HCT116 (cell line): Measurements from ENCODE around the gene SIPA1L3. TPM values are rescaled to one million over a fixed set of nuclear protein-coding genes. Genes with fewer than 3 reads are reported as not detected.

ENCODE experiments used
- ATAC-seq: fragments of 200-7000 bp; cut with Tn5 transposase; 2 replicates; pipeline ENCODE4 v1.9.1; 2020; ENCODE audit warnings: mild to moderate bottlenecking, moderate library complexity
- BruUV-seq: library from RNA; stranded (reverse); fragments of 400-500 nt; replicated peaks from 2 replicates; lab custom pipeline; 2021; lab: Mats Ljungman, UMichigan
- CTCF ChIA-PET: fragments of 300-600 bp; sonication (Branson Sonifier 250); formaldehyde crosslinking; loops from one replicate; lab custom pipeline; 2021; ENCODE audit warnings: antibody characterized with exemption; lab: Charles Lee
- POLR2A ChIA-PET: fragments of 300-600, 350-600 bp; sonication (Branson Sonifier 250); formaldehyde crosslinking; loops from one replicate; lab custom pipeline; 2021; ENCODE audit warnings: antibody characterized with exemption; lab: Charles Lee
- RAD21 ChIA-PET, 2 experiments: fragments of 300-600 bp; sonication (Branson Sonifier 250); formaldehyde crosslinking; loops; one replicate each; lab custom pipeline; 2023; ENCODE audit warnings: low total read pairs in 2 of 2; ENCODE audit not compliant: uncharacterized antibody in 2 of 2, unreplicated experiment in 2 of 2, low non-redundant PET in 1 of 2; lab: Charles Lee
- DNase-seq: peaks from one replicate; pipeline ENCODE4 v3.0.0-alpha.2; 2010; ENCODE audit warnings: low read depth, low spot score
- H2AFZ ChIP-seq: fragments of 200-600 bp; shearing (Covaris generic), sonication (generic); 2 replicates; pipeline ENCODE4 v1.6.1; 2017; ENCODE audit warnings: low read depth, mixed run types, mixed read lengths, antibody characterized with exemption, low read length; ENCODE audit not compliant: poor library complexity, severe bottlenecking
- H3K27ac ChIP-seq: 2 replicates; pipeline ENCODE4 v1.5.1; 2012; ENCODE audit warnings: low read depth, low read length
- H3K27me3 ChIP-seq: fragments of 200-600 bp; sonication (generic); 2 replicates; pipeline ENCODE4 v1.6.1; 2016; ENCODE audit warnings: mixed run types, low read length, mixed read lengths; ENCODE audit not compliant: insufficient read depth
- H3K36me3 ChIP-seq, 2 experiments: fragments of 200-500 bp in 1 of 2; fragments of 200-600 bp in 1 of 2; sonication (Bioruptor generic) in 1 of 2; sonication (generic) in 1 of 2; 2 replicates each; pipeline versions ENCODE4 v1.5.1 to v1.6.1; 2014 to 2016; ENCODE audit warnings: low read length in 2 of 2, inconsistent platforms in 1 of 2, mixed read lengths in 1 of 2, mixed run types in 1 of 2; ENCODE audit not compliant: insufficient read depth in 2 of 2, control insufficient read depth in 1 of 2
- H3K4me1 ChIP-seq, 2 experiments: fragments of 200-600 bp in 1 of 2; sonication (generic) in 1 of 2; 2 replicates each; pipeline versions ENCODE4 v1.5.1 to v1.6.1; 2012 to 2017; ENCODE audit warnings: low read length in 2 of 2, inconsistent platforms in 1 of 2, mild to moderate bottlenecking in 1 of 2, mixed read lengths in 1 of 2, mixed run types in 1 of 2, moderate library complexity in 1 of 2; ENCODE audit not compliant: insufficient read depth in 2 of 2, control insufficient read depth in 1 of 2
- H3K4me2 ChIP-seq: fragments of 200-600 bp; sonication (generic); 2 replicates; pipeline ENCODE4 v1.6.1; 2017; ENCODE audit warnings: mixed run types, low read length, mixed read lengths
- H3K4me3 ChIP-seq, 2 experiments: fragments of 200-600 bp in 1 of 2; sonication (generic) in 1 of 2; replicated peaks in 1 of 2; 2 replicates each; pipeline ENCODE4 v1.5.1; 2011 to 2016; ENCODE audit warnings: low read length in 2 of 2, control low read depth in 1 of 2, low read depth in 1 of 2, mild to moderate bottlenecking in 1 of 2, mixed read lengths in 1 of 2, mixed run types in 1 of 2
- H3K79me2 ChIP-seq: fragments of 200-600 bp; sonication (generic); 2 replicates; pipeline ENCODE4 v1.6.1; 2017; ENCODE audit warnings: mild to moderate bottlenecking, mixed run types, low read length, moderate library complexity, mixed read lengths; ENCODE audit not compliant: insufficient read depth
- H3K9ac ChIP-seq: fragments of 200-600 bp; sonication (generic); 2 replicates; pipeline ENCODE4 v1.6.1; 2016; ENCODE audit warnings: low read length, mixed read lengths
- H3K9me2 ChIP-seq: fragments of 200-600 bp; sonication (generic), shearing (Covaris generic); 2 replicates; pipeline ENCODE4 v1.6.1; 2017; ENCODE audit warnings: mixed run types, mild to moderate bottlenecking, moderate library complexity; ENCODE audit not compliant: insufficient read depth
- H3K9me3 ChIP-seq, 2 experiments: fragments of 200-500 bp in 1 of 2; fragments of 200-600 bp in 1 of 2; sonication (Bioruptor generic) in 1 of 2; sonication (generic) in 1 of 2; 2 replicates each; pipeline ENCODE4 v1.6.1; 2014 to 2017; ENCODE audit warnings: low read length in 2 of 2, mixed read lengths in 2 of 2, inconsistent platforms in 1 of 2, low read depth in 1 of 2, mild to moderate bottlenecking in 1 of 2, mixed run types in 1 of 2, moderate library complexity in 1 of 2; ENCODE audit not compliant: control insufficient read depth in 1 of 2, insufficient read depth in 1 of 2
- H4K20me1 ChIP-seq: fragments of 200-600 bp; sonication (generic), shearing (Covaris generic); 2 replicates; pipeline ENCODE4 v1.6.1; 2017; ENCODE audit warnings: mixed run types, mild to moderate bottlenecking, moderate library complexity; ENCODE audit not compliant: insufficient read depth
- ELF1 ChIP-seq: IDR thresholded peaks from 2 replicates; pipeline ENCODE4 v1.6.1; 2012; ENCODE audit warnings: low read depth, borderline replicate concordance
- POLR2A ChIP-seq: IDR thresholded peaks from 2 replicates; pipeline ENCODE4 v1.7.0; 2011; ENCODE audit warnings: borderline replicate concordance; ENCODE audit not compliant: insufficient read depth, insufficient read length; ENCODE audit errors: extremely low read depth
- POLR2AphosphoS5 ChIP-seq: IDR thresholded peaks from 2 replicates; pipeline ENCODE4 v1.6.1; 2011; ENCODE audit warnings: mild to moderate bottlenecking, low read depth, low read length, moderate library complexity
- RAD21 ChIP-seq: IDR thresholded peaks from 2 replicates; pipeline ENCODE4 v1.6.1; 2012; ENCODE audit warnings: low read depth, mild to moderate bottlenecking
- SP1 ChIP-seq: IDR thresholded peaks from 2 replicates; pipeline ENCODE4 v1.6.1; 2012; ENCODE audit warnings: low read depth
- TCF7L2 ChIP-seq: IDR thresholded peaks from 2 replicates; pipeline ENCODE4 v1.7.0; 2011; ENCODE audit warnings: borderline replicate concordance, inconsistent platforms; ENCODE audit not compliant: insufficient read depth, insufficient read length; ENCODE audit errors: extremely low read depth
- ZFX ChIP-seq: fragments of 450-650 bp; IDR thresholded peaks from 2 replicates; pipeline ENCODE4 v1.6.1; 2017
- ZNF274 ChIP-seq: fragments of 200-500 bp; sonication (Bioruptor generic); IDR thresholded peaks from 2 replicates; pipeline ENCODE4 v1.6.1; 2014; ENCODE audit warnings: mild to moderate bottlenecking, low read depth, low read length, inconsistent platforms
- intact Hi-C: fragments of 100-400 bp; cut with micrococcal nuclease; formaldehyde crosslinking; loops from 2 replicates; pipeline ENCODE4 v1.10.0; 2022
- total RNA-seq: library from RNA; stranded (reverse); gene quantifications from one replicate; pipeline ENCODE4 v1.2.1, GENCODE V29; 2021; ENCODE audit not compliant: unreplicated experiment
- TF ChIP-seq, protein P1 (sequence below): IDR thresholded peaks from 2 replicates; pipeline ENCODE4 v1.6.1; 2011; ENCODE audit warnings: mild to moderate bottlenecking, low read length, moderate library complexity; ENCODE audit not compliant: insufficient replicate concordance; ENCODE audit errors: extremely low read depth
- TF ChIP-seq, protein P2 (sequence below): IDR thresholded peaks from 2 replicates; pipeline ENCODE4 v1.6.1; 2012; ENCODE audit warnings: low read depth

The SIPA1L3 gene
- total RNA-seq, 1 experiment from 2014 or later: 41.8 TPM

DNA sequence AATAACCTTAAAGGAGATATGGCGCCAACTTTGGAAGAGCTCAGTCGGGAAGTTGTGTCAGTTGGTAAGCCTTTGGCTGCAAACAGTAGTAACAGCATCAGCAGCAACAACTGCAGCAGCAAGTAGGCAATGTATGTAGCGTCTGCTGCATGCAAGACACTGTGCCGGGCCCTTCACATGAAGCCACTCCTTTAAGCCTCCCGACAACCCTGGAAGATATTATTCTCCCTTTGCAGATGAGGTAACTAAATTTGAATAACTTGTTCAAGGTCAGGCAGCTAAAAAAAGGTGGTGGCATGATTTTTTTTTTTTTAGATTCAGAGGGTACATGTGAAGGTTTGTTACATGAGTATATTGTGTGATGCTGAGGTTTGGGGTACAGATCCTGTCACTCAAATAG, 19.7 kb downstream of the SIPA1L3 start:
- POLR2A ChIA-PET: no interaction called here
- CTCF ChIA-PET: no interaction called here

DNA sequence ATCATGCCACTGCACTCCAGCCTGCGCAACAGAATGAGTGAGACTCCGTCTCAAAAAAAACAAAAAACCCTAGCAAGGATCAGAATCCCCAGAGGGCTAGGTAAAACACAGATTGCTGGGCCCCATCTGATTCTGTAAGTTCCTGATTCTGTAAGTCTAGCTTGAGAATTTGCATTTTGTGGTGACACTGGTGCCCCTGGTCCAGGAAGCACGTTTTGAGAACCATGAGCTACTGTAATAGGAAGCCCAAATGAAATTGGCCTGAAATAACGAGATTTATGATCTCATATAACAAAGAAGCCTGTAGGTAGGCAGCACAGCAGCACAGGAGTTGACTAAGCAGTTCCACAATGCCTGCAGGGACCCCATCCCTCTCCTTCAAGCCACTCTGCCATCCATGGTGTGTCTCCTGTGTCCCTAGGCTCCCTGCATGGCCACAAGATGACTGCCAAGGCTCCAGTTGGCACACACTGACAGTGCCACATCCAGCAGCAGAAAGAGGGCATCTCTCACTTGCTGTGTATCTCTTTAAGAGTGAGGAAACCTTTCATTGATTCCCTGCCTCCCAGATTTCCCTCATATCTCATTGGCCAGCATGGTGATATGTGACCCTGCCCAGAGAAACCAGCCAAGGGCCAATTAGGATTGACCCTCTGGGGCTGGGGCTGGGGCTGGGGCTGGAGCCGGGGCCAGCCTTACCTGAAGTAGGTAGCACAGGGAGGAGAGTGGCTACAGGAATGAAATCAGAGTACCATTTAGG, 21.7 kb downstream of the SIPA1L3 start:
- ChIA-PET CTCF (no interaction called here), RAD21 (interaction anchor here in 1 of 2 experiments (0.6 kb wide), 1 partner anchor 984 kb away, joined by 3 read pairs; no protein-coding TSS in a partner anchor), POLR2A (interaction anchor here (1.2 kb wide), 1 partner anchor 76 kb away, joined by 3 read pairs; no protein-coding TSS in a partner anchor)
- no TSS peak for BruUV-seq
- Histone ChIP-seq H4K20me1 (no peaks in the 10 kb centered on the region), H3K79me2 (peaks cover 75% of the 10 kb centered on the region), H3K9ac (0 out of 2 replicates have a peak overlapping the region, but pooled peaks have one; percentile 12), H3K27me3 (no peaks in the 10 kb centered on the region), H3K4me2 (peak overlapping the region; percentile 25), H3K4me3 (no peak overlapping the region), H3K27ac (no peak overlapping the region), H3K9me3 (no peaks in the 10 kb centered on the region), H2AFZ (no peak overlapping the region), H3K9me2 (no peaks in the 10 kb centered on the region), H3K36me3 (no peaks in the 10 kb centered on the region; a peak in 1 of 4 replicates), H3K4me1 (peaks cover 49 to 74% of the 10 kb centered on the region in 2 experiments)
- intact Hi-C loops: no loop called here
- no peak for ATAC-seq
- DNase-seq: no peak
- TF ChIP-seq ELF1: no peak
- TF ChIP-seq SP1: no peak
- no peak for TF ChIP-seq POLR2AphosphoS5
- TF ChIP-seq ZFX: no peak
- TF ChIP-seq ZNF274: no peak
- TF ChIP-seq, protein P1, sequence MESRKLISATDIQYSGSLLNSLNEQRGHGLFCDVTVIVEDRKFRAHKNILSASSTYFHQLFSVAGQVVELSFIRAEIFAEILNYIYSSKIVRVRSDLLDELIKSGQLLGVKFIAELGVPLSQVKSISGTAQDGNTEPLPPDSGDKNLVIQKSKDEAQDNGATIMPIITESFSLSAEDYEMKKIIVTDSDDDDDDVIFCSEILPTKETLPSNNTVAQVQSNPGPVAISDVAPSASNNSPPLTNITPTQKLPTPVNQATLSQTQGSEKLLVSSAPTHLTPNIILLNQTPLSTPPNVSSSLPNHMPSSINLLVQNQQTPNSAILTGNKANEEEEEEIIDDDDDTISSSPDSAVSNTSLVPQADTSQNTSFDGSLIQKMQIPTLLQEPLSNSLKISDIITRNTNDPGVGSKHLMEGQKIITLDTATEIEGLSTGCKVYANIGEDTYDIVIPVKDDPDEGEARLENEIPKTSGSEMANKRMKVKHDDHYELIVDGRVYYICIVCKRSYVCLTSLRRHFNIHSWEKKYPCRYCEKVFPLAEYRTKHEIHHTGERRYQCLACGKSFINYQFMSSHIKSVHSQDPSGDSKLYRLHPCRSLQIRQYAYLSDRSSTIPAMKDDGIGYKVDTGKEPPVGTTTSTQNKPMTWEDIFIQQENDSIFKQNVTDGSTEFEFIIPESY: no peak
- TF ChIP-seq, protein P2, sequence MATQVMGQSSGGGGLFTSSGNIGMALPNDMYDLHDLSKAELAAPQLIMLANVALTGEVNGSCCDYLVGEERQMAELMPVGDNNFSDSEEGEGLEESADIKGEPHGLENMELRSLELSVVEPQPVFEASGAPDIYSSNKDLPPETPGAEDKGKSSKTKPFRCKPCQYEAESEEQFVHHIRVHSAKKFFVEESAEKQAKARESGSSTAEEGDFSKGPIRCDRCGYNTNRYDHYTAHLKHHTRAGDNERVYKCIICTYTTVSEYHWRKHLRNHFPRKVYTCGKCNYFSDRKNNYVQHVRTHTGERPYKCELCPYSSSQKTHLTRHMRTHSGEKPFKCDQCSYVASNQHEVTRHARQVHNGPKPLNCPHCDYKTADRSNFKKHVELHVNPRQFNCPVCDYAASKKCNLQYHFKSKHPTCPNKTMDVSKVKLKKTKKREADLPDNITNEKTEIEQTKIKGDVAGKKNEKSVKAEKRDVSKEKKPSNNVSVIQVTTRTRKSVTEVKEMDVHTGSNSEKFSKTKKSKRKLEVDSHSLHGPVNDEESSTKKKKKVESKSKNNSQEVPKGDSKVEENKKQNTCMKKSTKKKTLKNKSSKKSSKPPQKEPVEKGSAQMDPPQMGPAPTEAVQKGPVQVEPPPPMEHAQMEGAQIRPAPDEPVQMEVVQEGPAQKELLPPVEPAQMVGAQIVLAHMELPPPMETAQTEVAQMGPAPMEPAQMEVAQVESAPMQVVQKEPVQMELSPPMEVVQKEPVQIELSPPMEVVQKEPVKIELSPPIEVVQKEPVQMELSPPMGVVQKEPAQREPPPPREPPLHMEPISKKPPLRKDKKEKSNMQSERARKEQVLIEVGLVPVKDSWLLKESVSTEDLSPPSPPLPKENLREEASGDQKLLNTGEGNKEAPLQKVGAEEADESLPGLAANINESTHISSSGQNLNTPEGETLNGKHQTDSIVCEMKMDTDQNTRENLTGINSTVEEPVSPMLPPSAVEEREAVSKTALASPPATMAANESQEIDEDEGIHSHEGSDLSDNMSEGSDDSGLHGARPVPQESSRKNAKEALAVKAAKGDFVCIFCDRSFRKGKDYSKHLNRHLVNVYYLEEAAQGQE: no peak

More for the DNA sequence above, 19.7 kb downstream of the SIPA1L3 start:
- no peak overlapping the region for H3K9ac ChIP-seq
- H4K20me1 ChIP-seq: no peaks in the 10 kb centered on the region
- no peaks in the 10 kb centered on the region for H3K27me3 ChIP-seq
- TF ChIP-seq RAD21: no peak
- no peak for TF ChIP-seq TCF7L2
- no peak for TF ChIP-seq POLR2A
- H3K4me2 ChIP-seq: no peak overlapping the region
- no peaks in the 10 kb centered on the region for H3K9me3 ChIP-seq
- no peak overlapping the region for H3K27ac ChIP-seq
- H3K36me3 ChIP-seq: no peaks in the 10 kb centered on the region; a peak in 1 of 4 replicates
- peaks cover 67% of the 10 kb centered on the region for H3K79me2 ChIP-seq
- ATAC-seq (no peak), DNase-seq (no peak)
- RAD21 ChIA-PET: no interaction called here
- intact Hi-C loops: no loop called here
- no peaks in the 10 kb centered on the region for H3K9me2 ChIP-seq
- H3K4me3 ChIP-seq: no peak overlapping the region
- no TSS peak for BruUV-seq
- H2AFZ ChIP-seq: no peak overlapping the region
- peaks cover 36 to 54% of the 10 kb centered on the region in 2 experiments for H3K4me1 ChIP-seq
